ENCODE results near the gene ILDR1.

ILDR1 gene

GRCh38 chr3:122004991-122005565, 17.0 kb downstream of the ILDR1 start:
- TF ChIP-seq FOXP2 (optimal IDR thresholded peaks at IDR 0.05; ENCODE audit: borderline replicate concordance, extremely low read depth, extremely low read length, insufficient read depth) = no peak
- TF ChIP-seq, protein P1, sequence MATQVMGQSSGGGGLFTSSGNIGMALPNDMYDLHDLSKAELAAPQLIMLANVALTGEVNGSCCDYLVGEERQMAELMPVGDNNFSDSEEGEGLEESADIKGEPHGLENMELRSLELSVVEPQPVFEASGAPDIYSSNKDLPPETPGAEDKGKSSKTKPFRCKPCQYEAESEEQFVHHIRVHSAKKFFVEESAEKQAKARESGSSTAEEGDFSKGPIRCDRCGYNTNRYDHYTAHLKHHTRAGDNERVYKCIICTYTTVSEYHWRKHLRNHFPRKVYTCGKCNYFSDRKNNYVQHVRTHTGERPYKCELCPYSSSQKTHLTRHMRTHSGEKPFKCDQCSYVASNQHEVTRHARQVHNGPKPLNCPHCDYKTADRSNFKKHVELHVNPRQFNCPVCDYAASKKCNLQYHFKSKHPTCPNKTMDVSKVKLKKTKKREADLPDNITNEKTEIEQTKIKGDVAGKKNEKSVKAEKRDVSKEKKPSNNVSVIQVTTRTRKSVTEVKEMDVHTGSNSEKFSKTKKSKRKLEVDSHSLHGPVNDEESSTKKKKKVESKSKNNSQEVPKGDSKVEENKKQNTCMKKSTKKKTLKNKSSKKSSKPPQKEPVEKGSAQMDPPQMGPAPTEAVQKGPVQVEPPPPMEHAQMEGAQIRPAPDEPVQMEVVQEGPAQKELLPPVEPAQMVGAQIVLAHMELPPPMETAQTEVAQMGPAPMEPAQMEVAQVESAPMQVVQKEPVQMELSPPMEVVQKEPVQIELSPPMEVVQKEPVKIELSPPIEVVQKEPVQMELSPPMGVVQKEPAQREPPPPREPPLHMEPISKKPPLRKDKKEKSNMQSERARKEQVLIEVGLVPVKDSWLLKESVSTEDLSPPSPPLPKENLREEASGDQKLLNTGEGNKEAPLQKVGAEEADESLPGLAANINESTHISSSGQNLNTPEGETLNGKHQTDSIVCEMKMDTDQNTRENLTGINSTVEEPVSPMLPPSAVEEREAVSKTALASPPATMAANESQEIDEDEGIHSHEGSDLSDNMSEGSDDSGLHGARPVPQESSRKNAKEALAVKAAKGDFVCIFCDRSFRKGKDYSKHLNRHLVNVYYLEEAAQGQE (IDR thresholded peaks at IDR 0.05; ENCODE audit: insufficient read depth in 1 of 2, low read depth in 2 of 2, low read length in 2 of 2) = no peak
- no peak for TF ChIP-seq SIN3A (IDR thresholded peaks at IDR 0.05; ENCODE audit: borderline replicate concordance, insufficient read depth, low read length)
- TF ChIP-seq POLR2AphosphoS5 (IDR thresholded peaks at IDR 0.05; ENCODE audit: low read depth, low read length) = no peak
- no peak for TF ChIP-seq TAF1 (IDR thresholded peaks at IDR 0.05; ENCODE audit: borderline replicate concordance, insufficient read depth, low read length)

DNA sequence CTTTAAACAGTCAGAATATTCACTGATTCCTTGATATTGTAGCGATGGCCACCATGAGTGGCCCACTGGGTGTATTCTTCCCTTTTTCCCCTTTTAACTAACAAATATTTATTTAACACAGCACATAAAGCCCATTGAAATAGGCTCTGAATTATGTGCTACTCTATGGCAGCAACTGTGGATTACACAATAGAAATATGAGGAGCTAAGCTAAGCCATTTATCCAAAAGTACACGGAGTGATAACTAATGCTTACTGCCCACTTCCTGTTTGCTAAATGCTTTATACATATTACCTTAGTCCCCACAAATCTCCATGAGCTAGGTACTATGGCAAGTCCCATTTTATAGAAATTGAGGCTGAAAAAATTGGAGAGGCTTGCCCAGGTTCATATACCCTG, 17.9 kb downstream of the ILDR1 start:
- TF ChIP-seq FOXP2 (optimal IDR thresholded peaks at IDR 0.05; ENCODE audit: borderline replicate concordance, extremely low read depth, extremely low read length, insufficient read depth) = no peak
- TF ChIP-seq TAF1 (IDR thresholded peaks at IDR 0.05; ENCODE audit: borderline replicate concordance, insufficient read depth, low read length) = no peak
- TF ChIP-seq, protein P1 (IDR thresholded peaks at IDR 0.05; ENCODE audit: insufficient read depth in 1 of 2, low read depth in 2 of 2, low read length in 2 of 2) = no peak
- no peak for TF ChIP-seq SIN3A (IDR thresholded peaks at IDR 0.05; ENCODE audit: borderline replicate concordance, insufficient read depth, low read length)
- no peak for TF ChIP-seq POLR2AphosphoS5 (IDR thresholded peaks at IDR 0.05; ENCODE audit: low read depth, low read length)

GRCh38 chr3:122003606-122004005, 18.4 kb downstream of the ILDR1 start:
- TF ChIP-seq POLR2AphosphoS5 (IDR thresholded peaks at IDR 0.05; ENCODE audit: low read depth, low read length) = no peak
- no peak for TF ChIP-seq SIN3A (IDR thresholded peaks at IDR 0.05; ENCODE audit: borderline replicate concordance, insufficient read depth, low read length)
- TF ChIP-seq, protein P1 (IDR thresholded peaks at IDR 0.05; ENCODE audit: insufficient read depth in 1 of 2, low read depth in 2 of 2, low read length in 2 of 2) = no peak
- no peak for TF ChIP-seq FOXP2 (optimal IDR thresholded peaks at IDR 0.05; ENCODE audit: borderline replicate concordance, extremely low read depth, extremely low read length, insufficient read depth)
- no peak for TF ChIP-seq TAF1 (IDR thresholded peaks at IDR 0.05; ENCODE audit: borderline replicate concordance, insufficient read depth, low read length)

GRCh38 chr3:122003112-122003511, 18.9 kb downstream of the ILDR1 start:
- TF ChIP-seq, protein P1 (IDR thresholded peaks at IDR 0.05; ENCODE audit: insufficient read depth in 1 of 2, low read depth in 2 of 2, low read length in 2 of 2) = no peak
- TF ChIP-seq TAF1 (IDR thresholded peaks at IDR 0.05; ENCODE audit: borderline replicate concordance, insufficient read depth, low read length) = no peak
- no peak for TF ChIP-seq FOXP2 (optimal IDR thresholded peaks at IDR 0.05; ENCODE audit: borderline replicate concordance, extremely low read depth, extremely low read length, insufficient read depth)
- no peak for TF ChIP-seq POLR2AphosphoS5 (IDR thresholded peaks at IDR 0.05; ENCODE audit: low read depth, low read length)
- TF ChIP-seq SIN3A (IDR thresholded peaks at IDR 0.05; ENCODE audit: borderline replicate concordance, insufficient read depth, low read length) = no peak

Measured in PFSK-1 (cell line).